ENCODE data around the gene INSYN1. TPM values are rescaled to one million over a fixed set of nuclear protein-coding genes. Genes with fewer than 3 reads are reported as not detected.

Gene INSYN1, protein sequence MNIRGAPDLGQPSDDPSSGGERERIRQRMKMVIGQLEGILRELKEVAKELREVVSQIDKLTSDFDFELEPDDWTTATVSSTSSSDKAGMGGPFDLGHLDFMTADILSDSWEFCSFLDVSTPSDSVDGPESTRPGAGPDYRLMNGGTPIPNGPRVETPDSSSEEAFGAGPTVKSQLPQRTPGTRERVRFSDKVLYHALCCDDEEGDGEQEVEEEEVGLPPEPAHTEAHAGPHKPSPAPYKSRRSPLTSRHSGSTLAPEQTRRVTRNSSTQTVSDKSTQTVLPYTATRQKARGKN
- total RNA-seq: 1 to 10 TPM; 2.6 to 4.7 (median 3.7) TPM

GRCh38 chr15:73753250-73754130, at the start of gene INSYN1:
INSYN1 (minus strand) TSS chr15:73753351; CDS start chr15:73751130, 2,221 bp downstream.
- no peak for TF ChIP-seq CTCF (IDR thresholded peaks at IDR 0.05; ENCODE audit: low read depth)

DNA sequence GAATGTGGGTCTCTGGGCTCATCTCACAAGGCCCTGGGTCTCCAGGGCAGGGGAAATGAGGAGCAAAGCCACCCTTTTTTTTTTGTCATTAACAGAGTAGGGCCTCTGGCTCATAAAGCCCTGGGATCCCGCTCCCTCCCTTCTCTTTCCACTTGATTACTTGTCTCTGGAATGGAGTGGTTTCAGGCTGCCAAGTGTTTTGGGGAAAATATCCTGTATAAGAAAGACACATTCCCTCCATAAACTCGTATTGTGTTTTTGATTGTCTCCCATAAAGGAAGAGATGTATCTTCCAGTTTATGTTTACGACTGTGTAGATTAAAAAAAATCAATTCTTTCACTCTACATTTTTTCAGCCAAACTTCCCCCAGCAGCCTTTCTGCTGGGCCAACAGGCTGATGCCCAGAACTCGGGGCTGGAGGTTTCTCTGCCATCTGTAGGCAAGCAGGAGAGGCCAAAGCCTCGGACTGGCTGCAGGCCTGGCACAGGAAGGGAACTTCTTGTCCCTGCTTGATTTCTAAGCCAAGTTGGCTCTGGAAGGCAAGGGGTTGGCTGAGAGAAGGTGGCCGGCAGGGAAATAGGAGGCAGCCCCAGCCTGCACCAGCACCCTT, 49.4 kb upstream of the INSYN1 start:
- no peak for TF ChIP-seq CTCF (IDR thresholded peaks at IDR 0.05; ENCODE audit: low read depth)

DNA sequence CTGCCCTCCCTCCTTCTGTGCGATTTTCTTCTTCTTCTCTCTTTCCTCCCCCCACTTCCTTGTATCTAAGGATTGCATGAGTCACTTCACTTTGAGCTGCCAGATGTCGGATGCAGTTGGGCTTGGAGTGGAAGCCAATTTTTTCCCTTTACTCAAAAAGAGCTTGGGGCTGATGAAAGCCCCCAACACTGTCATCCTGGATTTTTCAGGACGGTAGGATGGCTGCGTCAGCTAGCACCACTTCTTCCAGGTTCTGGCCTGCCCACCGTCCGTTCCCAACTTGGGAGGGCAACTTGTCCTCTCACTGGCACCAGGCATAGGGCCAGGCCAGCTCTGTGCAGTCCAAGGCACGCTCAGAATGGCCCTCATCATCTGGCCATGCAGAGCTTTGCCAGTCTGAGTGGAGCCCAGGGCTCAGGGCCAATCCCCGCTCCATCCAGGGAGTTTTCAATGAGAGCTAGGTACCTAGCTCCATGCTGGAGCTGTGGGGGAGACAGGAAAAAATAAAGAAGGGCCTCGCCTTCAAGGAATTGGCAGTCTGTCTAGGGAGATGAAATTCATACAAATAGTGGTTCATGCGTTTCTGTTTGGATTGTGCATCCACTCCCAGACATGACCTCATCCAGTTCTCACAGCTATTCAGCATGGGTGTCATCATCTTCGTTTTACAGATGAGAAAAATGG, 47.7 kb upstream of the INSYN1 start:
- no peak for TF ChIP-seq CTCF (IDR thresholded peaks at IDR 0.05; ENCODE audit: low read depth)

DNA sequence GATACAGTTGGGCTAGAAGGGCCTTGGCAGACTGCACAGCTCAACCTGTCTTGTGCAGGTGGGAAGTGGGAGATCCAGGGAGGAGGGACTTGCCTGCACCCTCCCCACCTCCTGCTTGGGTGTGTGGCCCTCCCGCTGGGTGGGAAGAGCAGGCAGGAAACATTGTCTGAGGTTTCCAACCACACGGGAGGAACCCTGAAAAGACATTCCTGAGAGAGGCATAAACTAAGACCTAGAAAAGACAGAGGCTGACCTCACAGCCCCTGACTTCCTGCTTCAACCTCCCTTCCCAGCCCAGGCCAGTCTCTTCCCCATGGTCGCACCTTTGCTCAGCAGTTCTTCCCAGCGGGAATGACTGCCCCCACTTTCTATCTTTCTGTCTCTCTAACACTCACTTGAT, 46.3 kb upstream of the INSYN1 start:
- TF ChIP-seq CTCF (IDR thresholded peaks at IDR 0.05; ENCODE audit: low read depth): no peak

GRCh38 chr15:73797366-73798158, 44.4 kb upstream of the INSYN1 start:
- TF ChIP-seq CTCF (IDR thresholded peaks at IDR 0.05; ENCODE audit: low read depth): no peak

DNA sequence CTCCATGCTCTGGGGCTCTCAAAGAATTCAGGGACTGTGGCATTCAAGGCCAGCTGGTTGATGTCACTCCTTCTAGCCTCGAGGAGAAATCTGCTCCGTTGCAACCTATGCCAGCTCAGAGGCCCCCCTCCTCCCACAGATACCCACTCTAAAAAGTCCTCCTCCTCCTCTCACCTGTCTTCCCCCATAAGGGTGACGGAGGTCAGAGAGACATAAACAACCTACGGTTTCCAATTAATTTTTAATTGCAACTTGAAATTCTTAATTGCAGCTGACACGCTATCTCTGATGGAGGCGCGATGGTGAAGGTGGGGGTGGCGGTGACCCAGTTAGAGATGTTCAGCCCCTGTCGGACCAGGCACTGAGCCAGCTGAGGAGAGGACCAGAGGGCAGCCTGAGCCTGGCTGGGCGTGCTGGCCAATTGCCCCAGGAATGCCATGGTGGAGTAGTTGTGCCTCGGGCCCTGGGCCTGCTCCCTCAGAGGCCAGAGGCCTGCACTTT, 43.2 kb upstream of the INSYN1 start:
- no peak for TF ChIP-seq CTCF (IDR thresholded peaks at IDR 0.05; ENCODE audit: low read depth)
